Sigmoid colon (tissue), 3 donors: ENCODE measurements around the gene ANAPC16.

Source experiments
- POLR2A ChIP-seq, 2 donors: fragments of 450-650 bp; IDR thresholded peaks; one replicate each; pipeline ENCODE4 v1.6.1; 2016; ENCODE audit warnings: antibody characterized with exemption in 2 of 2, mild to moderate bottlenecking in 2 of 2, moderate library complexity in 2 of 2
- TF ChIP-seq, protein P1 (sequence below), 4 experiments: fragments of 450-650 bp in 3 of 4; fragments of 200-600 bp in 1 of 4; IDR thresholded peaks; one replicate each; pipeline ENCODE4 v1.5.1; 2016 to 2019; ENCODE audit warnings: antibody characterized with exemption in 4 of 4, mild to moderate bottlenecking in 3 of 4, moderate library complexity in 2 of 4

DNA sequence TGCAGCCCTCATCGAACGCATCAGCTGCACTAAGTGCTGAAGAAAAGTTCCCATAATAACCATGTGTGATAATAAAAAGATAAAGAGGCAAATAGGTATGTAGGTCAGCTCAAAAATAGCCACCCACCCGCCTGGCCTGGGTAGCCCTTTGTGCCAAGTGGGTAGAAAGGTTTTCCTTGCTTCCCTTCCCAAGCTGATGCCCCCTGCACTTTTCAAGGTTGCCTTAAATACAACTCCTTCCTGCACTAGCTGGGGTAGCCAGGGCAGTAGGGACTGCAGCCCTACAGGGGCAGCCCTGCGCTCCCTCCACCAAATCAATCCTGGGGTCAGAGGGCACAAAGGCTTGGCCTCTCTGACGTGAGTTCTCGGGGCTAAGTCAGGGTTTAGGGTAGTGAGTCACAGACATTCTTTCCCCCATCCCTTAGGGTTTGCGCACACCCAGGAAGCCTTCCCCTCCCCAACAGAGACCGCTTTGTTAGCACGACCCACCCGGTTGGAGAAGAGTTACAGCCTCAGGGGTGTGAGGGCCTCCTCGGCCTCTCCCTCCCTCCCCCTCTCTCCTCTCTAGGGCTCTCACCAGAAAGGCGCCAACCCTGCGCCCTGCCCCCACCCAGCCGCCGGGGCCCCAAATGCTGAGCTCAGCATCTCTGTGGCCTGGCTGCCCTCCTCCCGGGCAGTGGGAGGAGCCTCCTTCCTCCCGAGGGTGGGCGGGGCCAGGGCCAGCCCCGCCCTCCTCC lies 44.6 kb downstream of the ANAPC16 start:
- TF ChIP-seq, protein P1, sequence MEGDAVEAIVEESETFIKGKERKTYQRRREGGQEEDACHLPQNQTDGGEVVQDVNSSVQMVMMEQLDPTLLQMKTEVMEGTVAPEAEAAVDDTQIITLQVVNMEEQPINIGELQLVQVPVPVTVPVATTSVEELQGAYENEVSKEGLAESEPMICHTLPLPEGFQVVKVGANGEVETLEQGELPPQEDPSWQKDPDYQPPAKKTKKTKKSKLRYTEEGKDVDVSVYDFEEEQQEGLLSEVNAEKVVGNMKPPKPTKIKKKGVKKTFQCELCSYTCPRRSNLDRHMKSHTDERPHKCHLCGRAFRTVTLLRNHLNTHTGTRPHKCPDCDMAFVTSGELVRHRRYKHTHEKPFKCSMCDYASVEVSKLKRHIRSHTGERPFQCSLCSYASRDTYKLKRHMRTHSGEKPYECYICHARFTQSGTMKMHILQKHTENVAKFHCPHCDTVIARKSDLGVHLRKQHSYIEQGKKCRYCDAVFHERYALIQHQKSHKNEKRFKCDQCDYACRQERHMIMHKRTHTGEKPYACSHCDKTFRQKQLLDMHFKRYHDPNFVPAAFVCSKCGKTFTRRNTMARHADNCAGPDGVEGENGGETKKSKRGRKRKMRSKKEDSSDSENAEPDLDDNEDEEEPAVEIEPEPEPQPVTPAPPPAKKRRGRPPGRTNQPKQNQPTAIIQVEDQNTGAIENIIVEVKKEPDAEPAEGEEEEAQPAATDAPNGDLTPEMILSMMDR (IDR thresholded peaks at IDR 0.05), result no peak
- no peak for TF ChIP-seq POLR2A (IDR thresholded peaks at IDR 0.05)
